ENCODE data around the gene SPTLC2.

DNA sequence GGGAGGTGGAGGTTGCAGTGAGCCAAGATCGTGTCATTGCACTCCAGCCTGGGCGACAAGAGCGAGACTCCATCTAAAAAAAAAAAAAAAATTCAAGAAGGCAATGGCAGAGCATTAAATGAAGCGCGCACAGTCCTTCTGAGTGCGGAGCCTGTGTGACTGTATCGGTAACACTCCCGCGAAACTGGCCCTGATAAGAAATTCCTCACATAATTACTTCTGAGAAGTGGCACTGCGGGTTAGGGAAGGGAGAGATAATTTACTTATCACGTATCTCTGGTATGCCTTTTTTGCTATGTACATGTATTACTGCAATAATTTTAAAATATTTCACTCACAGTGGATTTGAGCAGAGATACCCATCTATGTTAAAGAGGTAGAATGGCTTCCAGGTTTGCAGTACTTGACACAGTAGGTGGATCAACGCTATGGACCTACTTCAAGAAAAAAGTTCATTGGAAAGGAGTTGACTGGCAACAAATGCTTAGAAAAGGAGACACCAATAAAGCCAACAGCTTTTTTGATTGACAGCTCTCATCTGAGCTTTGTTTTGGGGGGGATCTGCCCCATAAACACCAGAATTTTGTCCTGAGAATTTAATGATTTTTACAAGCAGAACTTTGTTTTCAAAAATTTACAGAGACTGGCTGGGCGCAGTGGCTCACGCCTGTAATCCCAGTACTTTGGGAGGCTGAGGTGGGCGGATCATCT, 29.2 kb upstream of the SPTLC2 start:
- TF ChIP-seq, protein P1, sequence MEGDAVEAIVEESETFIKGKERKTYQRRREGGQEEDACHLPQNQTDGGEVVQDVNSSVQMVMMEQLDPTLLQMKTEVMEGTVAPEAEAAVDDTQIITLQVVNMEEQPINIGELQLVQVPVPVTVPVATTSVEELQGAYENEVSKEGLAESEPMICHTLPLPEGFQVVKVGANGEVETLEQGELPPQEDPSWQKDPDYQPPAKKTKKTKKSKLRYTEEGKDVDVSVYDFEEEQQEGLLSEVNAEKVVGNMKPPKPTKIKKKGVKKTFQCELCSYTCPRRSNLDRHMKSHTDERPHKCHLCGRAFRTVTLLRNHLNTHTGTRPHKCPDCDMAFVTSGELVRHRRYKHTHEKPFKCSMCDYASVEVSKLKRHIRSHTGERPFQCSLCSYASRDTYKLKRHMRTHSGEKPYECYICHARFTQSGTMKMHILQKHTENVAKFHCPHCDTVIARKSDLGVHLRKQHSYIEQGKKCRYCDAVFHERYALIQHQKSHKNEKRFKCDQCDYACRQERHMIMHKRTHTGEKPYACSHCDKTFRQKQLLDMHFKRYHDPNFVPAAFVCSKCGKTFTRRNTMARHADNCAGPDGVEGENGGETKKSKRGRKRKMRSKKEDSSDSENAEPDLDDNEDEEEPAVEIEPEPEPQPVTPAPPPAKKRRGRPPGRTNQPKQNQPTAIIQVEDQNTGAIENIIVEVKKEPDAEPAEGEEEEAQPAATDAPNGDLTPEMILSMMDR (conservative IDR thresholded peaks at IDR 0.05 in 1 of 2, IDR thresholded peaks at IDR 0.05 in 1 of 2; ENCODE audit: low read depth in 1 of 2, low read length in 2 of 2): no peak
- no peak for TF ChIP-seq EZH2 (IDR thresholded peaks at IDR 0.05; ENCODE audit: low read length, missing control alignments)

All from fibroblast of lung (primary cell).